HEK293 (cell line): ENCODE data around the gene XPOT.
A peak's percentile ranks its signal among the peaks of the same experiment; 100 is the strongest.

Experiments used
- CTCF ChIA-PET: fragments of 350-600 bp; formaldehyde crosslinking; extraction: SDS; loops from one replicate; lab custom pipeline; 2021; ENCODE audit warnings: antibody characterized with exemption; lab: Yijun Ruan, JAX
- POLR2A ChIA-PET: fragments of 300-600 bp; formaldehyde crosslinking; extraction: SDS; loops from one replicate; lab custom pipeline; 2020; ENCODE audit warnings: antibody characterized with exemption, inconsistent platforms; lab: Yijun Ruan, JAX
- H3K27ac ChIP-seq: fragments of 200-500 bp; sonication (Bioruptor generic); 2 replicates; pipeline ENCODE4 v1.5.1; 2014; ENCODE audit warnings: low read depth, low read length, control low read depth, inconsistent platforms; ENCODE audit errors: extremely low read depth
- H3K36me3 ChIP-seq, 2 experiments: fragments of 200-500 bp in 1 of 2; sonication (Bioruptor generic) in 1 of 2; 1 replicate in 1 of 2; 2 replicates in 1 of 2; pipeline ENCODE4 v1.5.1; 2014 to 2017; ENCODE audit warnings: inconsistent platforms in 2 of 2, low read length in 2 of 2; ENCODE audit not compliant: control insufficient read depth in 2 of 2, insufficient read depth in 1 of 2
- H3K4me1 ChIP-seq: fragments of 200-500 bp; sonication (Bioruptor generic); 2 replicates; pipeline ENCODE4 v1.5.1; 2014; ENCODE audit warnings: mild to moderate bottlenecking, low read length, inconsistent platforms; ENCODE audit not compliant: control insufficient read depth, insufficient read depth
- H3K4me3 ChIP-seq: 2 replicates; pipeline ENCODE4 v1.5.1; 2011; ENCODE audit warnings: low read depth, mild to moderate bottlenecking, control low read depth, low read length, moderate library complexity
- H3K9me3 ChIP-seq: fragments of 200-500 bp; sonication (Bioruptor generic); 2 replicates; pipeline ENCODE4 v1.5.1; 2014; ENCODE audit warnings: low read depth, low read length, inconsistent platforms; ENCODE audit not compliant: control insufficient read depth, insufficient read depth
- ATF2 ChIP-seq: fragments of 450-650 bp; formaldehyde crosslinking; IDR thresholded peaks from 2 replicates; pipeline ENCODE4 v1.5.1; 2016; ENCODE audit warnings: missing biosample characterization, missing genetic modification characterization, low read depth
- GFI1B ChIP-seq: fragments of 450-650 bp; formaldehyde crosslinking; IDR thresholded peaks from 2 replicates; pipeline ENCODE4 v1.5.1; 2016; ENCODE audit warnings: missing biosample characterization, missing genetic modification characterization
- KLF7 ChIP-seq: fragments of 450-650 bp; formaldehyde crosslinking; IDR thresholded peaks from 2 replicates; pipeline ENCODE4 v1.5.1; 2016; ENCODE audit warnings: missing biosample characterization, missing genetic modification characterization, borderline replicate concordance
- OVOL3 ChIP-seq: fragments of 450-650 bp; formaldehyde crosslinking; IDR thresholded peaks from 2 replicates; pipeline ENCODE4 v1.5.1; 2016; ENCODE audit warnings: missing biosample characterization, missing genetic modification characterization
- PRDM10 ChIP-seq: fragments of 450-650 bp; formaldehyde crosslinking; IDR thresholded peaks from 2 replicates; pipeline ENCODE4 v1.5.1; 2016; ENCODE audit warnings: missing biosample characterization, missing genetic modification characterization
- TSHZ1 ChIP-seq: fragments of 450-650 bp; formaldehyde crosslinking; IDR thresholded peaks from 2 replicates; pipeline ENCODE4 v1.5.1; 2016; ENCODE audit warnings: missing biosample characterization, missing genetic modification characterization, borderline replicate concordance
- ZBTB17 ChIP-seq: fragments of 450-650 bp; formaldehyde crosslinking; IDR thresholded peaks from 2 replicates; pipeline ENCODE4 v1.5.1; 2016; ENCODE audit warnings: missing biosample characterization, missing genetic modification characterization
- ZBTB44 ChIP-seq: fragments of 450-650 bp; IDR thresholded peaks from 2 replicates; pipeline ENCODE4 v1.5.1; 2018; ENCODE audit warnings: missing biosample characterization, mild to moderate bottlenecking, missing genetic modification characterization
- ZBTB6 ChIP-seq: fragments of 450-650 bp; formaldehyde crosslinking; IDR thresholded peaks from 2 replicates; pipeline ENCODE4 v1.5.1; 2017; ENCODE audit warnings: missing biosample characterization, missing genetic modification characterization
- ZNF132 ChIP-seq: fragments of 450-650 bp; formaldehyde crosslinking; IDR thresholded peaks from 2 replicates; pipeline ENCODE4 v1.5.1; 2017; ENCODE audit warnings: missing biosample characterization, missing genetic modification characterization, borderline replicate concordance
- ZNF146 ChIP-seq: fragments of 450-650 bp; formaldehyde crosslinking; IDR thresholded peaks from 2 replicates; pipeline ENCODE4 v1.5.1; 2016; ENCODE audit warnings: missing biosample characterization, missing genetic modification characterization
- ZNF175 ChIP-seq: fragments of 450-650 bp; formaldehyde crosslinking; IDR thresholded peaks from 2 replicates; pipeline ENCODE4 v1.5.1; 2016; ENCODE audit warnings: missing biosample characterization, missing genetic modification characterization
- ZNF580 ChIP-seq: fragments of 450-650 bp; formaldehyde crosslinking; IDR thresholded peaks from 2 replicates; pipeline ENCODE4 v1.5.1; 2016; ENCODE audit warnings: missing biosample characterization, missing genetic modification characterization
- ZNF768 ChIP-seq: fragments of 450-650 bp; formaldehyde crosslinking; IDR thresholded peaks from 2 replicates; pipeline ENCODE4 v1.5.1; 2018; ENCODE audit warnings: missing biosample characterization, mild to moderate bottlenecking, missing genetic modification characterization

XPOT gene

GRCh38 chr12:64470495-64470894 lies 66.3 kb downstream of the XPOT start (continued):
- TF ChIP-seq TSHZ1 (tag by site-specific recombination) (no peak), KLF7 (no peak), ZNF132 (tag by site-specific recombination) (no peak), GFI1B (tag by site-specific recombination) (no peak), PRDM10 (tag by site-specific recombination) (no peak), ZBTB17 (no peak), ZNF175 (tag by site-specific recombination) (no peak)

- TF ChIP-seq ZBTB6 (tag by site-specific recombination), result no peak
- TF ChIP-seq OVOL3 (tag by site-specific recombination), result no peak
- no peak for TF ChIP-seq ZNF768 (tag by site-specific recombination)
- no peak for TF ChIP-seq ATF2
- H3K36me3 ChIP-seq, result peaks cover 43 to 88% of the 10 kb centered on the region in 2 experiments
- H3K27ac ChIP-seq, result no peak overlapping the region
- H3K9me3 ChIP-seq, result no peaks in the 10 kb centered on the region
- H3K4me1 ChIP-seq, result no peaks in the 10 kb centered on the region
- ChIA-PET CTCF (no interaction called here), POLR2A (no interaction called here)
- H3K4me3 ChIP-seq, result no peak overlapping the region
Observed at GRCh38 chr12:64473176-64473575, 69.0 kb downstream of the XPOT start.

GRCh38 chr12:64475518-64475917 lies 71.3 kb downstream of the XPOT start:
- H3K27ac ChIP-seq, result no peak overlapping the region
- ChIA-PET CTCF (interaction anchor here (0.6 kb wide), 1 partner anchor 28 kb away, joined by 8 read pairs; no protein-coding TSS in a partner anchor), POLR2A (no interaction called here)
- no peak overlapping the region for H3K4me3 ChIP-seq
- TF ChIP-seq ZBTB44 (tag by site-specific recombination) (no peak), ZNF580 (tag by site-specific recombination) (peak; percentile 34; the same call in 1 of the 2 replicates), ZNF146 (tag by site-specific recombination) (peak; percentile 92)
- H3K36me3 ChIP-seq, result peaks cover 49 to 78% of the 10 kb centered on the region in 2 experiments
- H3K9me3 ChIP-seq, result no peaks in the 10 kb centered on the region
- no peaks in the 10 kb centered on the region for H3K4me1 ChIP-seq
